PC-3 (cell line): Measurements from ENCODE around the gene PRKCE. TPM values are rescaled to one million over a fixed set of nuclear protein-coding genes. Genes with fewer than 3 reads are reported as not detected.

Experiments used
- ATAC-seq: fragments of 200-7000 bp; cut with Tn5 transposase; 2 replicates; pipeline ENCODE4 v1.9.1; 2020; ENCODE audit warnings: mild to moderate bottlenecking, moderate library complexity
- BruUV-seq: library from RNA; stranded (reverse); fragments of 400-500 nt; replicated peaks from 2 replicates; lab custom pipeline; 2021; lab: Mats Ljungman, UMichigan
- CTCF ChIA-PET: fragments of 300-600 bp; sonication (Branson Sonifier 250); formaldehyde crosslinking; loops from one replicate; lab custom pipeline; 2022; ENCODE audit warnings: antibody characterized with exemption; lab: Charles Lee
- POLR2A ChIA-PET: fragments of 300-600 bp; sonication (Branson Sonifier 250); formaldehyde crosslinking; loops from one replicate; lab custom pipeline; 2022; ENCODE audit warnings: antibody characterized with exemption; ENCODE audit not compliant: unreplicated experiment; lab: Charles Lee
- DNase-seq: peaks from one replicate; pipeline ENCODE4 v3.0.0-alpha.2; 2015
- H2AFZ ChIP-seq: fragments of 300-600 bp; sonication (generic); 2 replicates; pipeline ENCODE4 v1.6.0; 2016; ENCODE audit warnings: antibody characterized with exemption, low read length
- H3F3A ChIP-seq: fragments of 300-600 bp; sonication (generic); one replicate; pipeline ENCODE4 v1.6.0; 2017; ENCODE audit warnings: antibody characterized with exemption, low read length, control low read depth, mild to moderate bottlenecking; ENCODE audit not compliant: unreplicated experiment
- H3K27ac ChIP-seq: fragments of 300-600 bp; sonication (generic); 2 replicates; pipeline ENCODE4 v1.5.1; 2016; ENCODE audit warnings: mild to moderate bottlenecking, low read length
- H3K27me3 ChIP-seq: fragments of 300-600 bp; sonication (generic); 2 replicates; pipeline ENCODE4 v1.6.1; 2016; ENCODE audit warnings: low read length, mixed read lengths
- H3K36me3 ChIP-seq: fragments of 300-600 bp; sonication (generic); 2 replicates; pipeline ENCODE4 v1.6.1; 2016; ENCODE audit warnings: low read depth, mixed run types, low read length, mixed read lengths
- H3K4me1 ChIP-seq: fragments of 300-600 bp; sonication (generic); 2 replicates; pipeline ENCODE4 v1.5.1; 2016; ENCODE audit warnings: low read length; ENCODE audit not compliant: insufficient read depth
- H3K4me2 ChIP-seq: fragments of 300-600 bp; sonication (generic); 2 replicates; pipeline ENCODE4 v1.6.0; 2016; ENCODE audit warnings: low read length
- H3K4me3 ChIP-seq: fragments of 300-600 bp; sonication (generic); 2 replicates; pipeline ENCODE4 v1.5.1; 2016; ENCODE audit warnings: mild to moderate bottlenecking, low read length, mixed read lengths
- H3K79me2 ChIP-seq: fragments of 300-600 bp; sonication (generic); 2 replicates; pipeline ENCODE4 v1.6.1; 2017; ENCODE audit warnings: low read length, mixed read lengths
- H3K9ac ChIP-seq: fragments of 300-600 bp; sonication (generic); 2 replicates; pipeline ENCODE4 v1.6.0; 2016; ENCODE audit warnings: mild to moderate bottlenecking, low read length
- H3K9me2 ChIP-seq: fragments of 300-600 bp; sonication (generic); replicated peaks from 2 replicates; pipeline ENCODE4 v1.6.1; 2016; ENCODE audit warnings: mixed run types, low read length, mixed read lengths
- H3K9me3 ChIP-seq: fragments of 300-600 bp; sonication (generic); 2 replicates; pipeline ENCODE4 v1.6.1; 2016; ENCODE audit warnings: low read length, mixed read lengths
- H4K20me1 ChIP-seq: fragments of 300-600 bp; sonication (generic); 2 replicates; pipeline ENCODE4 v1.6.1; 2016; ENCODE audit warnings: low read length, mixed read lengths
- EZH2 ChIP-seq: fragments of 300-600 bp; sonication (generic); IDR thresholded peaks from one replicate; pipeline ENCODE4 v1.6.1; 2017; ENCODE audit warnings: antibody characterized with exemption, mild to moderate bottlenecking, low read length; ENCODE audit not compliant: unreplicated experiment
- EZH2phosphoT487 ChIP-seq: fragments of 300-600 bp; sonication (generic); IDR thresholded peaks from 2 replicates; pipeline ENCODE4 v1.6.1; 2018; ENCODE audit warnings: mild to moderate bottlenecking, antibody characterized with exemption, low read length, borderline replicate concordance
- intact Hi-C: fragments of 100-400 bp; cut with micrococcal nuclease; formaldehyde crosslinking; loops from 2 replicates; pipeline ENCODE4 v1.9.0; 2023
- total RNA-seq: library from RNA; depleted of rRNA; stranded (reverse); fragments of >200 nt; gene quantifications from 2 replicates; pipeline ENCODE4 v1.2.3, GENCODE V29; 2014
- TF ChIP-seq, protein P1 (sequence below): fragments of 300-600 bp; sonication (generic); conservative IDR thresholded peaks from 2 replicates; pipeline ENCODE4 v1.5.1; 2017; ENCODE audit warnings: antibody characterized with exemption, low read depth, mild to moderate bottlenecking, low read length

The PRKCE gene
- total RNA-seq, 1 experiment from 2014 or later = 7.0 TPM

DNA sequence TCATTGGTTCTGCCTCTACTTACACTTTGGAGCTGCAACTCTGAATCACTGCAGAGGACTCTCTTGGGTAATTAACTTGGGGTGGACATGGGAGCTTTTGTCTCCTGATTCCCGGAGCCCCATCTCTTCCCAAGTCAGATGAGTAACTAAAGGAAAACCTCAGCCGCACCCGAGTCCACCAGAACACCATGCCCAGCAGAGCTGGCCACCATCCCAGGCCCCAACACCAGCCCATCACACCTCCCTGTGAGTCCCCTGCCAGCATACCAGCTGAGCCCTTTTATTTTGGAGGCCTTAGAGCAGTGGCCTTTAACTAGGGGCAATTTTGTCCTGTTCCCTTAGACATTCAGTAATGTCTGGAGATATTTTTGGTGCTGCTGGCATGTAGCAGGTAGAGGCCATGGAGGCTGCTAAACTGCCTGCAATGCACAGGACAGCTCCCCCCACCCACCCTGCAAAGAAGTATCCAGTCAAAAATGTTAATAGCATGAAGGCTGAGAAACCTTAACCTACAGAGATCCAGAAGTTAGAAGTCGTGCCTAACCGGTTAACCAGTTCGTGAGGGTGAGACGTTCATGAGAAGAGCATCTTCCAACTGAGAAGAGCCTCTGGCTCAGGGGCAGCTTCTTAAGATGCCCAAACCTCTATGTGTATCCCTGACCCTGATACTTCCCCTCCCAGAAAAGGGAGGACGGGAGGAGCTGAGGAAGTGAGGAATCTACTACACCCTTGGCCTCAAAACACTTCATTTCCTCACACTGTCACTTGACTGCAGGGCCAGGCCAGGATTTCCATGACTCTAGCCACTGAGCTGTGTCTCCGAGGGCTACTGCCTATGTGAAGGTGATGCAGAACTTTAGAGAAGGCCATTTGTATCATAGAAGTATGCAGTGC lies 505.8 kb downstream of the PRKCE start:
- Histone ChIP-seq H4K20me1 (no peaks in the 10 kb centered on the region), H3F3A (no peaks in the 10 kb centered on the region), H3K9me3 (no peaks in the 10 kb centered on the region), H3K27me3 (no peaks in the 10 kb centered on the region), H3K9me2 (no peaks in the 10 kb centered on the region), H3K4me1 (peaks cover 25% of the 10 kb centered on the region), H3K4me3 (no peak overlapping the region), H3K79me2 (no peaks in the 10 kb centered on the region), H3K36me3 (no peaks in the 10 kb centered on the region), H3K27ac (no peak overlapping the region), H3K4me2 (no peak overlapping the region), H3K9ac (no peak overlapping the region), H2AFZ (no peak overlapping the region)
- intact Hi-C loops = no loop called here
- CTCF ChIA-PET = no interaction called here
- POLR2A ChIA-PET = no interaction called here
- no TSS peak for BruUV-seq
- TF ChIP-seq EZH2 (no peak), EZH2phosphoT487 (no peak)
- TF ChIP-seq, protein P1, sequence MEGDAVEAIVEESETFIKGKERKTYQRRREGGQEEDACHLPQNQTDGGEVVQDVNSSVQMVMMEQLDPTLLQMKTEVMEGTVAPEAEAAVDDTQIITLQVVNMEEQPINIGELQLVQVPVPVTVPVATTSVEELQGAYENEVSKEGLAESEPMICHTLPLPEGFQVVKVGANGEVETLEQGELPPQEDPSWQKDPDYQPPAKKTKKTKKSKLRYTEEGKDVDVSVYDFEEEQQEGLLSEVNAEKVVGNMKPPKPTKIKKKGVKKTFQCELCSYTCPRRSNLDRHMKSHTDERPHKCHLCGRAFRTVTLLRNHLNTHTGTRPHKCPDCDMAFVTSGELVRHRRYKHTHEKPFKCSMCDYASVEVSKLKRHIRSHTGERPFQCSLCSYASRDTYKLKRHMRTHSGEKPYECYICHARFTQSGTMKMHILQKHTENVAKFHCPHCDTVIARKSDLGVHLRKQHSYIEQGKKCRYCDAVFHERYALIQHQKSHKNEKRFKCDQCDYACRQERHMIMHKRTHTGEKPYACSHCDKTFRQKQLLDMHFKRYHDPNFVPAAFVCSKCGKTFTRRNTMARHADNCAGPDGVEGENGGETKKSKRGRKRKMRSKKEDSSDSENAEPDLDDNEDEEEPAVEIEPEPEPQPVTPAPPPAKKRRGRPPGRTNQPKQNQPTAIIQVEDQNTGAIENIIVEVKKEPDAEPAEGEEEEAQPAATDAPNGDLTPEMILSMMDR = no peak
- ATAC-seq (no peak), DNase-seq (no peak)

DNA sequence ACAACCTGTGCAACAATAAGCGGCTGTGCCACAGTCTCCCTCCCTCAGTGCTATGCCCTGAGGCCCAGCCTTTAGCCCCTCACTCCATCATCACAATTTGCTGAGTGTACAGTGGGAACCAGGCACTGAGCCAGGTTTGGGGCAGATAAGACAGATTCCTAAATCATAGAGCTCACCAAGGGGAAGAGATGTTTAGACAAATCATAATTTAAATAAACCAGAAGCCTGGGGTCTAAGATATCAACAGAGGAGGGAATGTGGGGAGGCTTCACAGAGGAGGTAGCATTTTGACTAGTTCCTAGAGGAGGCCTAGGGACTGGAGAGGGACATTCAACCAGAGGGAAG lies 506.5 kb downstream of the PRKCE start:
- Histone ChIP-seq H2AFZ (no peak overlapping the region), H3K9ac (no peak overlapping the region), H3K9me2 (no peaks in the 10 kb centered on the region), H3F3A (no peaks in the 10 kb centered on the region), H3K4me3 (no peak overlapping the region), H3K9me3 (no peaks in the 10 kb centered on the region), H3K27ac (no peak overlapping the region), H3K27me3 (no peaks in the 10 kb centered on the region), H4K20me1 (no peaks in the 10 kb centered on the region), H3K36me3 (no peaks in the 10 kb centered on the region), H3K4me1 (peaks cover 31% of the 10 kb centered on the region), H3K4me2 (peak overlapping the region; percentile 27; the same call in 1 of the 2 replicates), H3K79me2 (no peaks in the 10 kb centered on the region)
- BruUV-seq = no TSS peak
- ChIA-PET CTCF (no interaction called here), POLR2A (no interaction called here)
- ATAC-seq (no peak), DNase-seq (no peak)
- no peak for TF ChIP-seq EZH2
- TF ChIP-seq, protein P1 = no peak
- TF ChIP-seq EZH2phosphoT487 = no peak
- intact Hi-C loops = no loop called here

DNA sequence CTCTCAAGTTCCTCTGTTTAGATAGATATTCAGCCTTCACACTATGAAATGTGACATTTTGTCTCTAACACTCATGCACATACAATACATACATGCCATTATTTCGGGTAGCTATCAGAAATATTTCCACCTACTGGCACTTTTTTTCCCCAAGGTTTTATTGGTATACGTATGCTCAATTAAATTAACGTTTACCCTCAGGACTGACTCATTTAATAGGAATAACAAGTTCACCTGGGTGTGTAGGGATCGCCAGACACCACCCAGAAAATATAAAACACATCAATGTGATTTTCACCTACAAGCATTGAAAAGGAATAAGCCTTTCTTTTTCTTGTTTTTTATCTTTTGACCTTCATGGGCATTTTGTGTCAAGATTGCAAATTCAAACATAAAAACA lies 507.2 kb downstream of the PRKCE start:
- Histone ChIP-seq H3K27me3 (no peaks in the 10 kb centered on the region), H2AFZ (no peak overlapping the region), H3K9me2 (no peaks in the 10 kb centered on the region), H3K27ac (peak overlapping the region; percentile 3; the same call in 1 of the 2 replicates), H3K9me3 (no peaks in the 10 kb centered on the region), H3K36me3 (no peaks in the 10 kb centered on the region), H3K4me1 (peaks cover 33% of the 10 kb centered on the region), H3F3A (no peaks in the 10 kb centered on the region), H4K20me1 (no peaks in the 10 kb centered on the region), H3K4me2 (peak overlapping the region; percentile 27), H3K9ac (no peak overlapping the region), H3K79me2 (no peaks in the 10 kb centered on the region), H3K4me3 (no peak overlapping the region)
- peak; percentile 76 for ATAC-seq
- DNase-seq = peak; percentile 69
- intact Hi-C loops = no loop called here
- no TSS peak for BruUV-seq
- TF ChIP-seq EZH2 (no peak), EZH2phosphoT487 (no peak)
- TF ChIP-seq, protein P1 = no peak
- CTCF ChIA-PET = no interaction called here
- POLR2A ChIA-PET = no interaction called here
